ENCODE measurements around the gene CTXN1. TPM values are rescaled to one million over a fixed set of nuclear protein-coding genes. Genes with fewer than 3 reads are reported as not detected.

CTXN1 gene
- total and polyA plus RNA-seq, 2 experiments from 2014 or later, result 22.8 to 48.5 TPM

DNA sequence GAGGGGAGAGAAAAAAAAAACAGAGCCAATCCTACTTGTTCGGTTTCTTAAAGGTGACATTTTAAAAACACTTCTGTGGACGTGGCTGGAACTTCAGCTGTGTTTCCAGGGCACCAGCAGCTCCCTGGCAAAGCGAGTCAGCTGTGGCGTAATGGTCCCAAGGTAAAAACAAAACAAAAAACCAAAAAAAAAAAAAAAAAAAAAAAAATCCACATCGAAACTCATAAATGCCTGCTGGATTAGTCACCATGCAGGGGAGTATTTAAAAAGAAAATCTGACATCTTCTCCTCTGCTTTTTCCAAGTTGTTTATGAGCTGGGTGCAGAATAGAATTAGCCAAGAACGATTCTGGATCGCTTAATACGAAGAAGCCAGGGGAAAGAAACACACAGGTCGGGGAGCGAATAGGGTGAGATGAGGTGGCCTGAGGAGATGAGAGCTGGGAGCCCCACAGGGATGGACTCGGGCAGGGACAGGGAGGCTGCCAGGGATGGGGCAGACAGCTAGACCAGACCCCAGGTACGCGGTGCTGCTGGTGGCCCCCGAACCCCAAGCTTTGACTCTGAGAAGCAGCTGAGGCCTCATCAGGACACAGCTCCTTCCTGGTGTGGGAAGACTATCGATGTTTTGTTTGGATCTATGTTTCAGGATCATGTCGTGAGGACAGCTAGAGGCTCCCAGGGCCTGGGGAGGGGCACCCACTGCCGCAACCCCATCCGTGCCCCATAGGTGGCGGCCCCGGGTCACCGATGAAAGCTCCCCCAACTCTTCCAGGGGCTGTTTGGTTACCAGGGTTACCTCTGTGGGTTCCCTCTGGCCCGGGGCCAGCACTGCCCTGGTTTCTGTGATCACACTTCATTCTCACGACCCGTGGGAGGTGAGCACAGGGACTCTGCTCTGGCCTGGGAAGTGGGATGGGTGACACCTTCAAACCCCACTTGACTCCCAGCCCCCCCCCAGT, 3.1 kb upstream of the CTXN1 start:
- no peaks in the 10 kb centered on the region for H3K9me3 ChIP-seq (ENCODE audit: low read depth)
- H3K4me1 ChIP-seq (ENCODE audit: low read depth), result peaks cover 4% of the 10 kb centered on the region
- peaks cover 24% of the 10 kb centered on the region for H3K36me3 ChIP-seq
- no peaks in the 10 kb centered on the region for H3K27me3 ChIP-seq
- TF ChIP-seq, protein P1, sequence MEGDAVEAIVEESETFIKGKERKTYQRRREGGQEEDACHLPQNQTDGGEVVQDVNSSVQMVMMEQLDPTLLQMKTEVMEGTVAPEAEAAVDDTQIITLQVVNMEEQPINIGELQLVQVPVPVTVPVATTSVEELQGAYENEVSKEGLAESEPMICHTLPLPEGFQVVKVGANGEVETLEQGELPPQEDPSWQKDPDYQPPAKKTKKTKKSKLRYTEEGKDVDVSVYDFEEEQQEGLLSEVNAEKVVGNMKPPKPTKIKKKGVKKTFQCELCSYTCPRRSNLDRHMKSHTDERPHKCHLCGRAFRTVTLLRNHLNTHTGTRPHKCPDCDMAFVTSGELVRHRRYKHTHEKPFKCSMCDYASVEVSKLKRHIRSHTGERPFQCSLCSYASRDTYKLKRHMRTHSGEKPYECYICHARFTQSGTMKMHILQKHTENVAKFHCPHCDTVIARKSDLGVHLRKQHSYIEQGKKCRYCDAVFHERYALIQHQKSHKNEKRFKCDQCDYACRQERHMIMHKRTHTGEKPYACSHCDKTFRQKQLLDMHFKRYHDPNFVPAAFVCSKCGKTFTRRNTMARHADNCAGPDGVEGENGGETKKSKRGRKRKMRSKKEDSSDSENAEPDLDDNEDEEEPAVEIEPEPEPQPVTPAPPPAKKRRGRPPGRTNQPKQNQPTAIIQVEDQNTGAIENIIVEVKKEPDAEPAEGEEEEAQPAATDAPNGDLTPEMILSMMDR (IDR thresholded peaks at IDR 0.05; ENCODE audit: low read depth, low read length), result peak; percentile 56
- DNase-seq (ENCODE audit: low read depth in 1 of 2, low spot score in 1 of 2), result peak; percentile 49 to 92
- H3K4me3 ChIP-seq, result no peak overlapping the region
- H3K27ac ChIP-seq, result no peak overlapping the region

DNA sequence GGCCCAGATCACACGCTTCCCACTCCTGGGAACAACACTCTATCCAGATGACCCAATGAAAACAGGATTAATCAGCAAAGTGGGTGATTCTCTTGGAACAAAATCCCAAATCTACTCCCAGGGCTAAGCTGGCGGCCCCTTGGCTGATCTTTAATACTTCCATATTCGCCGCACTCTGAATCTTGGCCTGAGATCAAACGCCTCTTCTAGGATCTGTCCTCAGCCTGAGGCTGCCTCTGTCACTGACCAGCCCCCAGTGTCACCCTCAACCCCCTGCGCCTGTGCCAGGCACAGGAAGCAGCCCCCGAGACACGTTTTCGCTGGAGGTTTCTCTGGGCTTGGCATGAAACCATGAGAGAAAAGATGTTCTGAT, 2.4 kb upstream of the CTXN1 start:
- no peak overlapping the region for H3K27ac ChIP-seq
- peaks cover 4% of the 10 kb centered on the region for H3K4me1 ChIP-seq (ENCODE audit: low read depth)
- peaks cover 20% of the 10 kb centered on the region for H3K36me3 ChIP-seq
- no peaks in the 10 kb centered on the region for H3K9me3 ChIP-seq (ENCODE audit: low read depth)
- TF ChIP-seq, protein P1 (IDR thresholded peaks at IDR 0.05; ENCODE audit: low read depth, low read length), result no peak
- no peaks in the 10 kb centered on the region for H3K27me3 ChIP-seq
- DNase-seq (ENCODE audit: low read depth in 1 of 2, low spot score in 1 of 2), result no peak
- no peak overlapping the region for H3K4me3 ChIP-seq

DNA sequence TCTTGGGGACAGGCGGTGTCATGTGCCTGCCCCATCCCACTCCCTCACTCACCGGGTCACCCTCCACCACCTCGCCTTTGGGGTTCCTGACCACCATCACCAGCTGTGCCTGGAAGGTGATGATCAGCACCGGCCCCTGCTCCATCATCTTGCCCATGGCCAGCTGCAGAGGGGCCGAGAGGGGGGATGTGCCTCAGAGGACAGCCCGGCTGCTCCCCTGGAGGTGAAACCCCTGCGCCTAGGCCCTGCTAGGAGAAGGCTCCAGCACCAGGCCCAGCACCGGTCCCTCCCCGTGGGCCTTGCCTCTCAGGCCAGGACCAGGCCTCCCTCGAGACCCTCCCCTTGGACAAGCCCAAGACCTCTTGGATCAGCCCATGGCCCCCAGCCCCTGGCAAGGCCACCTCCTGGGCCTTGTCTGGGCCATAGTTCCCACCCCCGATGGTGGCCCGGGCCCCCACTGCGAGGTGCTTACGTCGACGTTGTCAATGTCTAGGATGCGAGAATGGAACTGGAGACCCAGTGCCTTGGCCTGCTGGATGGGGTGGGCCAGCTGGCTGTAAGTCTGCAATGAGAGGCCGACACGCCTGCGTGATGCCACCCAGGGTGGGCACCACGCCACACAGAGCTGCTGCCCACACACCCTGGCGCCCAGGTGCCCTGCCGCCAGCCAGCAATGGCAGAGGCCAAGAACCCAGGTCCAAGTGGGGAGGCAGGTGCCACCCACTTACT, 1.8 kb upstream of the CTXN1 start:
- Histone ChIP-seq H3K4me1 (ENCODE audit: low read depth) (peaks cover 4% of the 10 kb centered on the region), H3K9me3 (ENCODE audit: low read depth) (no peaks in the 10 kb centered on the region), H3K4me3 (no peak overlapping the region), H3K27ac (no peak overlapping the region), H3K36me3 (peaks cover 15% of the 10 kb centered on the region), H3K27me3 (no peaks in the 10 kb centered on the region)
- no peak for DNase-seq (ENCODE audit: low read depth in 1 of 2, low spot score in 1 of 2)
- TF ChIP-seq, protein P1 (IDR thresholded peaks at IDR 0.05; ENCODE audit: low read depth, low read length), result no peak

DNA sequence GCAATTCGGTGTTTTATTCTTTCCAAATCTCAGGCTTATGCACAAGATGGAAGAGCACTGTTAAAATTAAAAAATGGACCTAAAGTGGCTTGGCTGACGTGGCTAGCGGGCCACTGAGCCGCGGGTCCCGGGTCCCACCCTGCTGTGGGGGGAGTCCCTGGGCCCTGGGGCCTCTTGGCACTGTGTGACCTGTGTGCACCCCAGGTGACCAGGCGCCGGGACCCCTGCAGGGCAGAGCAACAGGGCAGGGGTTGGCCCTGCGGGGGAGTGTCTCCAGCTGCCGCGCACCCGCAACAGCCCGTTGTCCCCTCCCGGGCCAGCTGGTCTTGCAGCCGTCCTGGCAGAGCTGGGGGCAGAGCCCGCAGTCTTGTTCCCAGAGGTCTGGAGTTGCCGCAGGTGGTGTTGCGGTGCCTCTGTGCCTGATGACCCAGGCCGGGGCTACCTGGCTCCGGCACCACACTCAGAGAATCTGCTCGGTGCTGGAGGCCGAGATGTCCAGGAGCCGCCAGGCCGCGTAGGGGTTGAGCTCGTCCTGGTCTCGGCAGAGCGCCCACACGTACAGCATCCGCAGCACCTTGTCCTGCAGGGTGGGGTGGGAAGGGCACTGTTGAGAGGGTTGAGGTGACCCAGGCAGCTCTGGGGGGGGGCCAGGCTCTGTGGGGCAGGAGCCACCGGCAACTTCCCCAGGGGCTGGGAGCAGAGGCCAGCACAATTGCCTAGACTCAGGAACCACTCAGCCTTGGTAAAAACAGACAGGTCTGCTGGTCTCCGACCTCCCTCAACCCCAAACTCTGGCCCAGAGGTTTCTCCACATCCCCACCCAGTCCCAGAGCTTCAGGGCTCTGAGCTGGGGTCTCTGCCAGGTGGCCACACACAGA, 1.0 kb upstream of the CTXN1 start:
- no peaks in the 10 kb centered on the region for H3K9me3 ChIP-seq (ENCODE audit: low read depth)
- no peak overlapping the region for H3K27ac ChIP-seq
- DNase-seq (ENCODE audit: low read depth in 1 of 2, low spot score in 1 of 2), result no peak
- H3K4me3 ChIP-seq, result no peak overlapping the region
- peaks cover 4% of the 10 kb centered on the region for H3K4me1 ChIP-seq (ENCODE audit: low read depth)
- H3K27me3 ChIP-seq, result no peaks in the 10 kb centered on the region
- peaks cover 8% of the 10 kb centered on the region for H3K36me3 ChIP-seq
- TF ChIP-seq, protein P1 (IDR thresholded peaks at IDR 0.05; ENCODE audit: low read depth, low read length), result no peak
